ENCODE data around the gene LDLRAD3.

The LDLRAD3 gene

GRCh38 chr11:36248436-36248835 is 304.6 kb downstream of the LDLRAD3 start:
- H4K20me1 ChIP-seq (ENCODE audit: insufficient read depth, low read length), result no peaks in the 10 kb centered on the region
- H3K36me3 ChIP-seq (ENCODE audit: insufficient read depth, low read length), result no peaks in the 10 kb centered on the region
- no peaks in the 10 kb centered on the region for H3K79me2 ChIP-seq (ENCODE audit: insufficient read depth, low read length)
- H3K27ac ChIP-seq (ENCODE audit: low read length), result no peak overlapping the region
- H2AFZ ChIP-seq (ENCODE audit: low read depth, low read length), result no peak overlapping the region
- H3K9me3 ChIP-seq (ENCODE audit: insufficient read depth, low read length, severe bottlenecking), result no peaks in the 10 kb centered on the region
- no peak overlapping the region for H3K9ac ChIP-seq (ENCODE audit: low read depth, low read length)
- ATAC-seq (ENCODE audit: insufficient read depth, low read depth), result no peak
- no peak for DNase-seq
- H3K27me3 ChIP-seq (ENCODE audit: insufficient read depth, low read length, poor library complexity), result peaks cover 7% of the 10 kb centered on the region
- no peak overlapping the region for H3K4me2 ChIP-seq (ENCODE audit: insufficient read depth, low read length)
- no peaks in the 10 kb centered on the region for H3K4me1 ChIP-seq (ENCODE audit: insufficient read depth, low read length)
- H3K4me3 ChIP-seq (ENCODE audit: low read depth in 1 of 2, low read length in 2 of 2), result no peak overlapping the region
- TF ChIP-seq EZH2 (IDR thresholded peaks at IDR 0.05; ENCODE audit: borderline replicate concordance, low read depth, low read length, severe bottlenecking), result no peak
- TF ChIP-seq, protein P1, sequence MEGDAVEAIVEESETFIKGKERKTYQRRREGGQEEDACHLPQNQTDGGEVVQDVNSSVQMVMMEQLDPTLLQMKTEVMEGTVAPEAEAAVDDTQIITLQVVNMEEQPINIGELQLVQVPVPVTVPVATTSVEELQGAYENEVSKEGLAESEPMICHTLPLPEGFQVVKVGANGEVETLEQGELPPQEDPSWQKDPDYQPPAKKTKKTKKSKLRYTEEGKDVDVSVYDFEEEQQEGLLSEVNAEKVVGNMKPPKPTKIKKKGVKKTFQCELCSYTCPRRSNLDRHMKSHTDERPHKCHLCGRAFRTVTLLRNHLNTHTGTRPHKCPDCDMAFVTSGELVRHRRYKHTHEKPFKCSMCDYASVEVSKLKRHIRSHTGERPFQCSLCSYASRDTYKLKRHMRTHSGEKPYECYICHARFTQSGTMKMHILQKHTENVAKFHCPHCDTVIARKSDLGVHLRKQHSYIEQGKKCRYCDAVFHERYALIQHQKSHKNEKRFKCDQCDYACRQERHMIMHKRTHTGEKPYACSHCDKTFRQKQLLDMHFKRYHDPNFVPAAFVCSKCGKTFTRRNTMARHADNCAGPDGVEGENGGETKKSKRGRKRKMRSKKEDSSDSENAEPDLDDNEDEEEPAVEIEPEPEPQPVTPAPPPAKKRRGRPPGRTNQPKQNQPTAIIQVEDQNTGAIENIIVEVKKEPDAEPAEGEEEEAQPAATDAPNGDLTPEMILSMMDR (IDR thresholded peaks at IDR 0.05; ENCODE audit: borderline replicate concordance, extremely low read depth, low read length, poor library complexity, severe bottlenecking), result no peak

DNA sequence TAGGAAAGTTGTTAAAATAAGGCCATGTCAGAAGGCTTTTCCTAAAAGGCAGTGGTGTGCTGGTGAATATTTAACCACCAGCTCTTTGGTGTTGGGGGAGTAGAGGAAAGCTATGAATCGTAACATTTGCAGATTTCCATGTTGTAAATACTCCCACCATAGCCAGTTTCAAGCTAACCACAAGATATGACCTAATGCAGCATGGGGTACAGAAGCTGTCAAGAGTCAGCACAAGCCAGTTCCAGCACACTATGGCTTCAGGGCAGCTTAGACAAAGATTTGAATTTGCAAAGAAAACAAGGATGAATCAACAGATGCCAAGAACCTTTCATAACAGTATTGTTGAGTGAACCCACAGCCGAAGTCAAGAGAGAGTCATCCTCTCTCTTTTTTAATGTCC is 305.4 kb downstream of the LDLRAD3 start:
- no peak for TF ChIP-seq EZH2 (IDR thresholded peaks at IDR 0.05; ENCODE audit: borderline replicate concordance, low read depth, low read length, severe bottlenecking)
- TF ChIP-seq, protein P1 (IDR thresholded peaks at IDR 0.05; ENCODE audit: borderline replicate concordance, extremely low read depth, low read length, poor library complexity, severe bottlenecking), result no peak
- Histone ChIP-seq H3K79me2 (ENCODE audit: insufficient read depth, low read length) (no peaks in the 10 kb centered on the region), H3K36me3 (ENCODE audit: insufficient read depth, low read length) (no peaks in the 10 kb centered on the region), H3K9me3 (ENCODE audit: insufficient read depth, low read length, severe bottlenecking) (no peaks in the 10 kb centered on the region), H3K9ac (ENCODE audit: low read depth, low read length) (no peak overlapping the region), H3K27me3 (ENCODE audit: insufficient read depth, low read length, poor library complexity) (peaks cover 2% of the 10 kb centered on the region), H3K27ac (ENCODE audit: low read length) (no peak overlapping the region), H3K4me3 (ENCODE audit: low read depth in 1 of 2, low read length in 2 of 2) (no peak overlapping the region), H3K4me2 (ENCODE audit: insufficient read depth, low read length) (no peak overlapping the region), H3K4me1 (ENCODE audit: insufficient read depth, low read length) (no peaks in the 10 kb centered on the region), H4K20me1 (ENCODE audit: insufficient read depth, low read length) (no peaks in the 10 kb centered on the region), H2AFZ (ENCODE audit: low read depth, low read length) (no peak overlapping the region)
- ATAC-seq (ENCODE audit: insufficient read depth, low read depth) (no peak), DNase-seq (no peak)

DNA sequence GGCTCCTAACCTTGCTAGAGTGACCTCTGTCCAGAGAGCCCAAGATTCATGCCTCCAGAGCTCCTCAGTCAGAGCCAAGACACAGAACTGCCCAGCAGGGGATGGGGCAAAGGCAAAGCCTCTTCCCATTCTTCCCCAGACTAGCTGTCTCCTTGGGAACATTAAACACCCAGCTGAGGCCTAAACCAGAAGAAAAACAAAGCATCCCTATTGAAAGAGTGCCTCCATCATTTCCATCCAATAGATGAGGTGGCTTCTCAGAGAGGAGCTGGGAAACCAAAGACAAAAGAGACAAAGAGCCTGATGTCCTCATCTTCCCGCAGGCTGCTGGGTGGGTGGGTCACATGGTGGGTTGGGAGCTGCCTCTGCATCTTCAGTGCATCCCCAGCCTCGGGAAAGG is 308.0 kb downstream of the LDLRAD3 start:
- H3K9ac ChIP-seq (ENCODE audit: low read depth, low read length), result no peak overlapping the region
- H3K4me3 ChIP-seq (ENCODE audit: low read depth in 1 of 2, low read length in 2 of 2), result no peak overlapping the region
- H3K9me3 ChIP-seq (ENCODE audit: insufficient read depth, low read length, severe bottlenecking), result no peaks in the 10 kb centered on the region
- ATAC-seq (ENCODE audit: insufficient read depth, low read depth) (no peak), DNase-seq (no peak)
- no peaks in the 10 kb centered on the region for H3K4me1 ChIP-seq (ENCODE audit: insufficient read depth, low read length)
- no peak for TF ChIP-seq EZH2 (IDR thresholded peaks at IDR 0.05; ENCODE audit: borderline replicate concordance, low read depth, low read length, severe bottlenecking)
- TF ChIP-seq, protein P1 (IDR thresholded peaks at IDR 0.05; ENCODE audit: borderline replicate concordance, extremely low read depth, low read length, poor library complexity, severe bottlenecking), result no peak
- no peaks in the 10 kb centered on the region for H3K79me2 ChIP-seq (ENCODE audit: insufficient read depth, low read length)
- no peak overlapping the region for H3K27ac ChIP-seq (ENCODE audit: low read length)
- H3K4me2 ChIP-seq (ENCODE audit: insufficient read depth, low read length), result no peak overlapping the region
- no peak overlapping the region for H2AFZ ChIP-seq (ENCODE audit: low read depth, low read length)
- no peaks in the 10 kb centered on the region for H4K20me1 ChIP-seq (ENCODE audit: insufficient read depth, low read length)
- no peaks in the 10 kb centered on the region for H3K36me3 ChIP-seq (ENCODE audit: insufficient read depth, low read length)
- H3K27me3 ChIP-seq (ENCODE audit: insufficient read depth, low read length, poor library complexity), result no peaks in the 10 kb centered on the region

DNA sequence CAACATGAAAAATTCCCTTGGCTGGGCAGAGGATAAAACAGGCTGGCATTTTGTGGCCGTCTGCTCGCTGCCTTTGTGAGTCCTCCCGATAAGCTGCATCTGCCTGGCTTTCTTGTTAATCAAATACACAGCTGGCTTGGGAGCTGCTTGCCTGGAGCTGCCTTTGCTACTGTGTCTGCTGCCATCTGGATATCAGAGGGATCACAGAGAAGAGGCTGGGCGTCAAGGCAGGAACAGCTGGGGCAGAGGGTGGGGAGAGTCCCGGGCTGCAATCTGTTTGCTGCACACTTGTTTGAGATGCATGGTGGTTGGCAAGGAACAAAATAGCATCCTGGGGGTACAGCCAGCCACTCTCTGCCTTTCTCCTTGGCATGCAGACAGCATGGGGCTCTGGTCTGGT is 309.4 kb downstream of the LDLRAD3 start:
- Histone ChIP-seq H2AFZ (ENCODE audit: low read depth, low read length) (no peak overlapping the region), H3K9me3 (ENCODE audit: insufficient read depth, low read length, severe bottlenecking) (no peaks in the 10 kb centered on the region), H3K4me3 (ENCODE audit: low read depth in 1 of 2, low read length in 2 of 2) (no peak overlapping the region), H3K4me2 (ENCODE audit: insufficient read depth, low read length) (no peak overlapping the region), H3K27me3 (ENCODE audit: insufficient read depth, low read length, poor library complexity) (peaks cover 3% of the 10 kb centered on the region), H3K36me3 (ENCODE audit: insufficient read depth, low read length) (no peaks in the 10 kb centered on the region), H3K27ac (ENCODE audit: low read length) (no peak overlapping the region), H3K79me2 (ENCODE audit: insufficient read depth, low read length) (no peaks in the 10 kb centered on the region), H3K4me1 (ENCODE audit: insufficient read depth, low read length) (no peaks in the 10 kb centered on the region), H4K20me1 (ENCODE audit: insufficient read depth, low read length) (no peaks in the 10 kb centered on the region), H3K9ac (ENCODE audit: low read depth, low read length) (no peak overlapping the region)
- ATAC-seq (ENCODE audit: insufficient read depth, low read depth) (no peak), DNase-seq (no peak)
- TF ChIP-seq, protein P1 (IDR thresholded peaks at IDR 0.05; ENCODE audit: borderline replicate concordance, extremely low read depth, low read length, poor library complexity, severe bottlenecking), result no peak
- TF ChIP-seq EZH2 (IDR thresholded peaks at IDR 0.05; ENCODE audit: borderline replicate concordance, low read depth, low read length, severe bottlenecking), result no peak

All from DND-41 (cell line).